DND-41 (cell line): ENCODE measurements around the gene EPHB3.

ENCODE experiments used
- ATAC-seq: fragments of 200-7000 bp; cut with Tn5 transposase; 3 replicates; pipeline ENCODE4 v1.9.1; 2021; ENCODE audit warnings: low read depth; ENCODE audit not compliant: insufficient read depth
- DNase-seq: peaks from one replicate; pipeline ENCODE4 v3.0.0-alpha.2; 2020
- H2AFZ ChIP-seq: 2 replicates; pipeline ENCODE4 v1.6.0; 2012; ENCODE audit warnings: low read depth, low read length
- H3K27ac ChIP-seq: 2 replicates; pipeline ENCODE4 v1.5.1; 2012; ENCODE audit warnings: low read length, inconsistent platforms
- H3K27me3 ChIP-seq: fragments of 200-600 bp; sonication (generic); 2 replicates; pipeline ENCODE4 v1.6.0; 2012; ENCODE audit warnings: low read length, mild to moderate bottlenecking, inconsistent platforms; ENCODE audit not compliant: insufficient read depth, poor library complexity
- H3K36me3 ChIP-seq: 2 replicates; pipeline ENCODE4 v1.5.1; 2012; ENCODE audit warnings: low read length, inconsistent platforms; ENCODE audit not compliant: insufficient read depth
- H3K4me1 ChIP-seq: 2 replicates; pipeline ENCODE4 v1.5.1; 2012; ENCODE audit warnings: mild to moderate bottlenecking, low read length; ENCODE audit not compliant: insufficient read depth
- H3K4me2 ChIP-seq: 2 replicates; pipeline ENCODE4 v1.6.0; 2012; ENCODE audit warnings: mild to moderate bottlenecking, moderate library complexity, low read length, inconsistent platforms; ENCODE audit not compliant: insufficient read depth
- H3K4me3 ChIP-seq, 2 experiments: fragments of 200-600 bp in 1 of 2; shearing (Covaris generic) in 1 of 2; 2 replicates each; pipeline ENCODE4 v1.5.1; 2012 to 2016; ENCODE audit warnings: inconsistent platforms in 2 of 2, low read length in 2 of 2, mild to moderate bottlenecking in 2 of 2, low read depth in 1 of 2, moderate library complexity in 1 of 2
- H3K79me2 ChIP-seq: 2 replicates; pipeline ENCODE4 v1.6.0; 2012; ENCODE audit warnings: low read length, inconsistent platforms; ENCODE audit not compliant: insufficient read depth
- H3K9ac ChIP-seq: 2 replicates; pipeline ENCODE4 v1.6.0; 2012; ENCODE audit warnings: low read depth, mild to moderate bottlenecking, inconsistent platforms, low read length, moderate library complexity
- H3K9me3 ChIP-seq: 2 replicates; pipeline ENCODE4 v1.5.1; 2012; ENCODE audit warnings: low read length, moderate library complexity, mild to moderate bottlenecking, inconsistent platforms; ENCODE audit not compliant: insufficient read depth, severe bottlenecking
- H4K20me1 ChIP-seq: 2 replicates; pipeline ENCODE4 v1.6.0; 2012; ENCODE audit warnings: low read length; ENCODE audit not compliant: insufficient read depth
- CTCF ChIP-seq: IDR thresholded peaks from 2 replicates; pipeline ENCODE4 v1.5.1; 2012; ENCODE audit warnings: borderline replicate concordance, low read length, moderate library complexity, mild to moderate bottlenecking; ENCODE audit not compliant: poor library complexity, severe bottlenecking; ENCODE audit errors: extremely low read depth
- EZH2 ChIP-seq: IDR thresholded peaks from 3 replicates; pipeline ENCODE4 v1.6.1; 2012; ENCODE audit warnings: borderline replicate concordance, low read depth, mild to moderate bottlenecking, moderate library complexity, low read length, inconsistent platforms; ENCODE audit not compliant: severe bottlenecking

Gene EPHB3

GRCh38 chr3:184591789-184592188, 30.2 kb downstream of the EPHB3 start:
- no peaks in the 10 kb centered on the region for H3K9me3 ChIP-seq
- DNase-seq: no peak
- no peak overlapping the region for H3K4me3 ChIP-seq
- no peak overlapping the region for H2AFZ ChIP-seq
- H3K4me1 ChIP-seq: no peaks in the 10 kb centered on the region
- no peaks in the 10 kb centered on the region for H3K36me3 ChIP-seq
- no peak for TF ChIP-seq EZH2
- TF ChIP-seq CTCF: no peak
- H3K9ac ChIP-seq: no peak overlapping the region
- no peak overlapping the region for H3K27ac ChIP-seq
- H3K4me2 ChIP-seq: no peak overlapping the region
- H4K20me1 ChIP-seq: peaks cover 4% of the 10 kb centered on the region; the same call in 1 of the 2 replicates
- ATAC-seq: no peak
- peaks cover 6% of the 10 kb centered on the region for H3K27me3 ChIP-seq
- no peaks in the 10 kb centered on the region for H3K79me2 ChIP-seq

GRCh38 chr3:184592371-184593219, 31.0 kb downstream of the EPHB3 start:
- no peak for ATAC-seq
- Histone ChIP-seq H3K79me2 (no peaks in the 10 kb centered on the region), H3K9ac (no peak overlapping the region), H2AFZ (no peak overlapping the region), H3K4me1 (no peaks in the 10 kb centered on the region), H3K4me3 (no peak overlapping the region), H3K9me3 (no peaks in the 10 kb centered on the region), H3K4me2 (no peak overlapping the region), H3K27me3 (peaks cover 6% of the 10 kb centered on the region), H3K36me3 (no peaks in the 10 kb centered on the region), H3K27ac (no peak overlapping the region), H4K20me1 (peaks cover 4% of the 10 kb centered on the region; the same call in 1 of the 2 replicates)
- TF ChIP-seq EZH2 (no peak), CTCF (no peak)
- DNase-seq: no peak

- Histone ChIP-seq H3K4me1 (no peaks in the 10 kb centered on the region), H4K20me1 (peaks cover 4% of the 10 kb centered on the region; the same call in 1 of the 2 replicates), H3K36me3 (no peaks in the 10 kb centered on the region), H3K9ac (no peak overlapping the region), H3K4me3 (no peak overlapping the region), H3K27ac (no peak overlapping the region), H3K79me2 (no peaks in the 10 kb centered on the region), H3K4me2 (no peak overlapping the region), H3K9me3 (no peaks in the 10 kb centered on the region), H3K27me3 (peaks cover 6% of the 10 kb centered on the region), H2AFZ (no peak overlapping the region)
- ATAC-seq (no peak), DNase-seq (no peak)
- no peak for TF ChIP-seq CTCF
- TF ChIP-seq EZH2: no peak
Observed at GRCh38 chr3:184593220-184593927, 31.8 kb downstream of the EPHB3 start.
